NCI-H1092 (cell line): ENCODE measurements around the gene GRIPAP1.
"Not testable (repeated sequence)": the region's sequence is repeated elsewhere in the genome, so short reads cannot be mapped to it uniquely, and the experiment has no call there.

Experiments
- DNase-seq: peaks from one replicate; lab custom pipeline; 2025; lab: John Stamatoyannopoulos, UW

GRIPAP1 gene

DNA sequence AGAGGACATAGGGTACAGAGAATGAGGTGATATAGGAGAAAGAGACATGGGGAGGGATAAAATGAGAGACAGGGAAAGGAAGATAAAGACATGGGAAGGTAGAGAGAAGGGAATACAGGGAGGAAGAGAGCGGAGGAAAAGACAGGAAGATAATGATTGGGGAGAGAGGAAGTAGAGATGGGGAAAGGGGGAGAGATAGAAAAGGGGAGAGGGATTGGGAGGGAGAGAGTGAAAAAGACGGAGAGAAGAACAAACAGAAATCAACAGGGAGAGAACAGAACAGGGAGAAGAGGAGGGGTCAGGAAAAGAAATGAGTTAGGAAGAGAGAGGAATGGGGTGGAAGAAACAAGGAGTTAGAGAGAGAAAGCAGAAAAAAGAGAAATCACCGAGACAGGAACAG lies 4.6 kb downstream of the GRIPAP1 start:
- no peak for DNase-seq

DNA sequence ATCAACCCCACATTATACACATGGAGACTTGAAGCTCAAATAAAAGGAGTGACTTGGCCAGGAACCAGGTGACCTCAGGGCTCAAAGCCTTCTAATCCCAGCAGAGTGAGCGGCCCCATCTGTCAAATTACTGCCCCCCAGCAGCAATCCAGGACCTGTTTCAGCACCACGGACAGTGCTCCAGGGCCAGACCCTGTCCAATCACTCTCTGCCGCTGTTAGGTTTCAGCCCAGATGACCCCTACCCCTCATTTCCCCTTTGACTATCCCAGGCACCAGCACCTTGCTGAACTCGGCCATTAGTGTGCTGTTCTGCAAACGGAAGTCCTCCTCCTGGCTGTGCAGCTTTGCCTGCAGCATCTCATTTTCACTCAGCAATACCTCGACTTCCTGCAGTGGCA lies 5.1 kb downstream of the GRIPAP1 start:
- no peak for DNase-seq

DNA sequence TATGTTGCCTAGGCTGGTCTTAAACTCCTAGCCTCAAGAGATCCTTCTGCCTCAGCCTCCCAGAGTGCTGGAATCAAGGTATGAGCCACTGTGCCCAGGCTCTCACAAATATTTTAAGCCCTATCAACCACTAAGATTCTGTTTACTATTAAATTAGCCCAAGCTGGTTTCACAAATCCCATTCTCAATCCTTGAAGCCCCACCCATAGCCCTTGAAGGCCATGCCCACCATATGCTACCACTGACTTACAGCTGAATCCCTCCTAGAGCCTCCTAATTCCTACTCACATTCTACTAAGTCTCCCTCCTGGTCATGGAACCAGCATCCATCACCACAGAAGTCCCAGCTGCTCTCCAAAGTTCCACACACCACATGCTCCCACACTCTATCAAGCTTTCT lies 9.7 kb downstream of the GRIPAP1 start:
- no peak for DNase-seq

DNA sequence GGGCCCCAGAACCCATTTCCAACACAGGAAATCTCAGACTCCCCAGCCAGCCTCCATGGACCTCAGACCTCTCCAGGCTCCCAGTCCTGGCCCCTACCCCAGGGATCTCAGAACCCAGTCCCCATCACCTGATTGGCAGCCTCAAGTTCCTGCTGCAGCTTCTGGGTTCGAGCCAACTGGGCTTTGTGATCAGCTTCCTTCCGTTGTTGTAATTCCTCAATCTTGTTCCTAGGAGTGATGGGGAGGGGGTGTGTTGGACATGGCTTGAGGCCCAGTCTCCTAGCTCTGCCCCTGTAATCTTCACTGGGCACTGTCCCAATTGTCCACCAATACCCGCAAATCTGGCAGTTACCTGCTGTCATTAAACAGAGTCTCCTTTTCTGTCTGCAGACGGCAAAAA lies 12.6 kb downstream of the GRIPAP1 start:
- DNase-seq: no peak

DNA sequence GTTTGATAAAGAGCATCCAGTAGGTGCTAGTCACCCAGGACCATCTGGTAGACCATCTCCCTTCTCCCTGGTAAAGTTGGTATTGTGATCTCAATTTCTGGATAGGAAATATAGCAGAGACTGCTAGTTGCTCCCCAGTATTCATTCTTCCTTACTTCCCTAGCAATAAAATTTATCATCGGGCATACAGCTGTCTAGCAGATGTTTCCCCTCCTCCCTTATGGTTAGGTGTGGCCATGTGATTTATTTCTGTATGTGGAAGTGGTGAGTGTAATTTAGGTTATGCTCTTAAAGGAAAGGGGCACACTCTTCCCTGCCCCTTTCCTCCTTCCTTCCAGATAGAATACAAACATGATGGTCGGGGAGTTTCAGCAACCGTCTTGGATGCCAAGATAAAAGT lies 18.2 kb downstream of the GRIPAP1 start:
- DNase-seq: no peak

DNA sequence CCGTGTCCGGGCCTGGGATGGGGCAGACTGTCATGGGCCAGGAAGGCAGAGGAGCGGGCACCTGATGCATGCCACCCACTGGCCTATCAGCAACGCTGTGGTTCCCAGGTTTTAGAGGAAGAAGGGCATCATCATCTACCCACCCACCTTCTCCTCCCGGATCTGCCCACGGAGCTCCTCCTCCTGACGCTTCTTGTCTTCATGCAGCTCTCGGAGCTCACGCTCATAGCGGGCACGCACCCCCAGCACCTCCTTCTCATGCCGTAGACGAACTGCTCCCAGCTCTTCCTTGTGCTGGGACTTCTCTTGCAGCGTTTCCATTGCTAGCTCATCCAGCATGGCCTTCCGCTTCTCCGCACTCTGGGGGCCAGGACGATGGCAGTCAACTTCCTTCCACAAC lies 19.0 kb downstream of the GRIPAP1 start:
- DNase-seq: no peak

DNA sequence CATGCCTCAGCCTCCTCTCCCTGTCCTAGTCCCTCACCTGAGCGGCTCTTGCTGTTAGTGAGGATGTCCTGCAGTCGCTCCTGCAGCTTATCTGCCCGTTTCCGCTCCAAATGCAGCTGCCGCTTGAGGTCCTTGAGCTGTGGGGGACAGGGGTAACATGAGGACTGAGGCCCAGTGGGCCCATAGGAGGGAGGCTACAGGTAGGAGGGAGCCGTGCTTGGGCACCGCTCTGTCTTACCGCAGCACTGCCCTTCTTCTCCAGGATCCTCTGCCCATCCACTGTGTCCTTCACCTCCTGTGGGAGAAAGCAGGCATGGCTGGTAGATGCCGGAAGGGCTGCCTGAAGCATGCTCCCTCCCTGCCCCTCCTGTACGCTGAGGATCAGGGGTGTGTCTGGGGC lies 20.9 kb downstream of the GRIPAP1 start:
- DNase-seq: no peak

DNA sequence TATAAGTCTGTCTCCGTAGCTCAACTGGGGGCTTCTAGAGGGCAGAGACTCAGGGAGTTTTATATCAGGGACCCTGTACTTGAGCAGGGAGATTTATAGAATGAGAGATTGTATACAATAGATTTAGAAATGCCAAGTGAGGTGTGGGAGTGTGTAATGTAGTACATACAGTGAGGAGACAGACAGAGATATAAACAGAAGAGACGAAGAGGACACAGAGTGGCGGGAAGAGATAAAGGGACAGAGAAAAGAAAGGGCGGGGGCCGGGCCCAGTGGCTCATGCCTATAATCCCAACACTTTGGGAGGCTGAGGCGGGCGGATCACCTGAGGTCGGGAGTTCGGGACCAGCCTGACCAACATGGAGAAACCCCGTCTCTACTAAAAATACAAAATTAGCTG lies 21.7 kb downstream of the GRIPAP1 start:
- DNase-seq: not testable (repeated sequence)

DNA sequence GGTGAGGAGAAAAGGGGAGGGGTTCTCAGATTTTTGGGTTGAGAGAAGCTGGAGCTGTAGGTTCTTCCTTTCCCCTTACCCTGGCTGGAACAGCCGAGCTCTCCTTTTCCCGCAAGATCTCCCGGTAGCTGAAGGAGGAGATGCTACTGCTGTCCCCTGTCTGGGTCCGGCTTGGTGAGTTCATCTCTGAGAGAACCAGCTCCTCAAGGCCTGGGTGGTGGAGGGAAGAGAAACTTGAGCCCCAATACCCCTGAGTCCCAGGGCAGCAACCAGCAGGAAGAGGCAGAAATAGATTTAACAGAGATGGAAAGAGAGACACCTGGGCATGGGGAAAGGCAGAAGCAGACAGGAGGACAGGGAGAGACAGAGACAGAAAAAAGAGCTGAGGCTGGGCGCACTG lies 23.8 kb downstream of the GRIPAP1 start:
- no peak for DNase-seq

DNA sequence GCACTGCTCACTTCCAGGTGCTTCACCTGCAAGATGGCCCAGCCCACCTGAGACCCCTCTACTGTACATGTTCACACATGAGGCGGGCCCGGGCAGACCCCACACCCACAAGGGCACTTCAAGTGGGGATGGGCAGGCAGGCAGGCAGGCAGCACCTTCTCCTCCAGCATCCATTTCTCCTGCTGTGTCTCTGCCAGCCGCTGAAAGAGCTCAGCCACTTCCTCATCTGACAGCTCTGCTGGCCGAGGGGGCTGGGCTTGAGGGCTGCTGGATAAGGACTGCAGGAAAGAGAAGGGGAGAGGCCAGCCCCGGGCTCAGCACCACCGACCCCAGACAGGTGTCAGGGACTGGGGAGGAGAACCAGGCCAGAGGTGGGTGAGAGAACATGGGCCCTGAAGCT lies 26.0 kb downstream of the GRIPAP1 start:
- no peak for DNase-seq

DNA sequence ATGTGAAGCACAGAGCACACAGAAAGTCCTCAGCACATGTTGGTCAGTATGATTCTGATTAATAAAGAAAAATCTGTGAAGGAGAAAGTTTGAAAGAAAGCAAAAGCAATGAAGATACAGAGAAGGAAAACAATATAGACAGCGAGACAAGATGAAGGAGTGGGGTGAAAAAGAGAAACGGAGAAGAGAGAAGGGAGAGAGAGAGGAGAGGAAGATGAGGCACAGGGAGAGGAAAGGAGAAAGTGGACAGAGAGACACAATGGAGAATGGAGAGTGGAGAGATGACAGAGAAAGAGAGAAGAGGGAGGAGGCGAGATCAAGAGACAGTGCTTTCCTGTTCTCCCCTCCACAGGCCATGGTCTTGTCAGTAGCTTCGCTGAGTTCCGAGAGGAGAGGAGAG lies 26.5 kb downstream of the GRIPAP1 start:
- no peak for DNase-seq

DNA sequence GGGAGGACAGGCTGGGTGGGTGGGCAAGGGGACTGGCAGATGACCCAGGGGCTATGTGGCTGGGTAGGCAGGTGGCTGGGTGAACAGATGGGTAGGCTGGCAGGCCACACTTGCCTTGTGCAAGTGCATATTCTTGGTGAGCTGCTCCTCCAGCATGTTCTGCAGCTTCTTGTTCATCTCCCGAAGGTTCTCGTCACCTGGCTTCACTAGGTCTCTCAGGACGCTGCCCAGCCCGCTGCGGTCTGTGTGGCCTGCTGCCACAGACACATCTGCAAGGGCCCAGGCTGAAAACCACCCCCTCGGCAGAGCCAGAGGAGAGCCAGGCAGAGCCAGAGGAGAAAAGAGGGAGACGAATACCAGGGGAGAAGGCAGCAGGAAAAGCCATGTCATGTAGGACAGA lies 27.0 kb downstream of the GRIPAP1 start:
- no peak for DNase-seq

DNA sequence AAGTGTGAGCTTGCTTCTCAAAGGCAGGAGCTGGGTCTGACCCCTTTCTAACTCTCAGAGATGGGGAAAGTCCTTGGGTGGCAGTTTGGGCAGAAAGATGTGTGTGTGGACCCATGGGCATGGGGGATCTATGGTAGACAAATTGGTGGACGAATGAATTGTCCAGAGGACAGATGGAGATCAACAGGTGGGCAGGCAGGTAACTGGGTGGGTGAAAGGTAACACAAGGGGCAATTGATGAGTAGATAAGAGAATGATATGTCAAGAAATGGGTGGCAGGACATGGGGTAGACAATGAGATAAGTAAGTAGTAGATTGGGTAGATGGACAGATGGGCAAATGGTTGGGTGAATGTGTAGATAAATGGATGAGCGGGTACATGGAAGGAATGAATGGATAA lies 27.5 kb downstream of the GRIPAP1 start:
- no peak for DNase-seq

DNA sequence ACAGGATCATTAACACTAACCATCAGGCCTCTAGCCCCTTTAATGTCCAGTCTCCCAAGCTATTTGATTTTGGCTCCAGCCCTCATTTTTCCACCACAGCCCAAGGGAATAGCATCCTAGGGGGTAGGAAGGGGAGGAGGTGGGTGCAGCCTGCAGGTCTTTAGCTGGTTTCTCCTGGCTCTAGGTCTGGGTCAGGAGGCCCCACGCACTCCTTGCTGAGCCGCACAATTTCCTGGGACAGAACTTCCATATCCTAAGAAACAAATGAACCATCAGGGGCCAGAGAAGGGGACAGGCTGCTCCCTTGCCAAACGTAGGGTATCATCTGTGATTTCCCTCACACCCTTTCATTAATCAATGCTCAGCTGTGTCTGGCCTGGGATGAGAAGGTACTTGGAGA lies 28.0 kb downstream of the GRIPAP1 start:
- no peak for DNase-seq

DNA sequence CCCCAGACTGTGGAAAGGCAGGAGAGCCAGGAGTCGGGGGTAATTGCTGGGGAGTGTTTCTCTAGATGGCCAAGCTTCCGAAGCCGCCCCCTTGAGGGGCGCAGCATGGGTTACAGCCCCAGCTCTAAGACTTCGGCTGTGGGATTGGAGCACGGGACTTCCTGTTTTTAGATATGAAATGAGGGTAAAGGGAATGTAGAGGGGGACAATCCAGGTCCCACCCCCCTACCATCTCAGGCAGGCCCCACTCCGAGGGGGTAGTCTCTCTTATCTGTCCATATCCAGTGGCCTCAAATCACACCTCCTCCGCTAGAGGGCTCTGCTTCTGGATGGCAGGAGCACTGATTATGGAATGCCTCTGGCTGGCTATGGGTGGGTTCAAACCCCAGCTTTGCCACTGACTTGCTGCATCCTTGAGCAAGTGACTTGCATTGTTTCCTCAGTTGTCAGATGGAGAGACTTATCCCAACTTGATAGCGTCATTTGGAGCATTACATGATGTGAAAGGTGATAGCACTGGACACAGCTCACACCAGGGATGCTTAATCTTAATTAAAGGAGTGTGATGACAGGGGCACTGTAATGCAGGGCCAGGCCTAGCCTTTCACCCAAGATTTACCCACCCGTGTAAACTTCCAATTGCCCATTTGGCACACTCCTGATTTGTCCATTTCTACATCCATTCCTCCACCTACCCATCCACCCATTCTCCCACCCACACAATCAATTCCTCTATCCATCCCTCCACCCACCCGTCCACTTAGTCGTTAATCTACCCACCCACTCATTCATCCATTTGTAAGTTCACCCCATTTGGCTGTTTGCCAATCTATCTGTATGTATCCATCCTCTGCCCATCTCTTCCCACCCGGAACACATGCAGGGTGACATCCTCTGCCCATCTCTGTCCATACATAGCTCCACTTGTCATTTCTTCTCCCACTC lies 29.6 kb downstream of the GRIPAP1 start:
- DNase-seq: peak; percentile 7

DNA sequence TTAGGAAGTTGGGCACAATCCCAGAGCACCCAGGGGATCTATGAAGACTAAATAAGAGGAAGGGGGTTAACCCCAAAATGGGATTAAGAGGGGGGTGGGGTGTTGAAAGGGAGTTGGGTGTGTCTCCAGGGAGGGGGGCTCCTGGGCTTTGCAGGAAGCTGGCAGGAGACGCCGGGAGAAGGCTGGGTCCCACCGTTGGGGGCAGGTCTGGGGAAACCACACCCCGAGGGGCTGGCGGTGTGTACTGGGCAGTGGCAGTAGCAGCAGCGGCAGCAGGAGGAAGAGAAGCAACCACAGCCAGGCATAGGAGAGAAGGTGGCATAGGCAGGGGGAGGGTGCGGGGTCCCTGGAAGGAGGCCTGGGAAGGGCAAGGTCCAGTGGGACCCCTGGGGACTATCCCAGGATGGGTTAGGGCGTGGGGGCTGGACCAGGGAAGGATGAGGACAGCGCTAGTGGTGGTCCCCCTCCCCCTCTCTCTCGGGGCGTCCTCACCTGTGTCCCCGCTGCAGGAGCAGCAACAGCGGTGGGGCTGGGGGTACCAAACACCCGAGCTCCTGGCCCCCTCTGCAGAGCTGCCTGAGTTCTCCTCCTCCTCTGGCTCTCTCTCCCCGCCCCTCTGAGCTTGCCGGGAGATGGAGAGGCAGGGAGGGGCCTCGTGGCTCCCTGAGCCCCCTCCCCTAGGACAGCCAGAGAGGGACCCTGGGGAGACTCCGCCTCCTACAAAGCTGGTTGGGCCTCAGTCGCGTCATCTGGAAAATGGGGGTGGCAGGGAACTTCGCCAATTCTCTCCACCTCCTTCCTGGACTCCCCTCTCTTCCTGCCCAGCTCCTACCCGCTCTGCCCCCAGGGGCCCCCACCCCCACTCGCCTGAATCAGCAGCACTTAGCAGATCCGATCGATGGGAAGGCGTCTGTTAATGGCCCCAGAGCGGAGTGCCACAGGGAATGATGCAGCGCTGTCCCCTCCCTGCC lies 30.5 kb downstream of the GRIPAP1 start, which contains the start of gene KCND1:
Gene KCND1, minus strand, starts transcription at position 596 of the 971 bp plus-strand sequence. CDS start 1,573 bp downstream, outside the sequence.
- peak; percentile 47 for DNase-seq

DNA sequence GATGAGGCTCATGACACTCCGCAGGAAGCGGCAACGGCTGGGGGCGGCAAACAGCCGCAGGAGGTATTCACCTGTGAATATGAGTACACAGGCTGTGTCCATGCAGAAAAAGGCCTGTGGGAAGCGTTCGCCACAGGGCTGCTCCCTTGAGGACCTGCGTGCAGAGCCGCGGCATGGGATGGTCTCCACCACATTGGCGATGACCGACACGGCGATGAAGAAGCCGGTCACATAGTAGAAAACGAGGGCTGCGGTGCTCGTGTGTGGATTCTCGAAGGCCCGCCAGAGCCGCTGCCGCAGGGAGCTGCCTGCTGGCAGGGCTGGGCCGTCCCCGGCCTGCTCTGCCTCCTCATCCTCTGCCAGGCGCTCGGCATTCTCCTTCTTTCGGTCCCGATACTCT lies 32.6 kb downstream of the GRIPAP1 start:
- DNase-seq: no peak

DNA sequence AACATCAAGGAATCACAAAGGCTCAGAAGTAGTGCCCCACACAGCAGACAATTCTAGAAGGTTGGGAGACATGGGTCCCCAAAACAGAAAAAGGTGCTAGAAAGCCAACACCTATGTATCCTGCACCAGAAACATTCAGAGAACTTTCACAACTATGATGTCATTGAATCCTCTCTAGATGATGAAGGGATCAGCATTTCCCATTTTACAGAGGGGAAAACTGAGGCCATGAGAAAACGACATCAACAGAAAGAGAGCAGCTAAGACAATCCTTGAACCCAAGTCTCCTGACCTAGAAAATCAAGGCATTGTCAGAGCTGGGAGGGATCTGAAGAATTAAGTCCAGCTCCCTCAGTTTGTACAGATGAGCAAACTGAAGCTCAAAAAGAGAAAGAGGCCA lies 33.7 kb downstream of the GRIPAP1 start:
- DNase-seq: no peak

DNA sequence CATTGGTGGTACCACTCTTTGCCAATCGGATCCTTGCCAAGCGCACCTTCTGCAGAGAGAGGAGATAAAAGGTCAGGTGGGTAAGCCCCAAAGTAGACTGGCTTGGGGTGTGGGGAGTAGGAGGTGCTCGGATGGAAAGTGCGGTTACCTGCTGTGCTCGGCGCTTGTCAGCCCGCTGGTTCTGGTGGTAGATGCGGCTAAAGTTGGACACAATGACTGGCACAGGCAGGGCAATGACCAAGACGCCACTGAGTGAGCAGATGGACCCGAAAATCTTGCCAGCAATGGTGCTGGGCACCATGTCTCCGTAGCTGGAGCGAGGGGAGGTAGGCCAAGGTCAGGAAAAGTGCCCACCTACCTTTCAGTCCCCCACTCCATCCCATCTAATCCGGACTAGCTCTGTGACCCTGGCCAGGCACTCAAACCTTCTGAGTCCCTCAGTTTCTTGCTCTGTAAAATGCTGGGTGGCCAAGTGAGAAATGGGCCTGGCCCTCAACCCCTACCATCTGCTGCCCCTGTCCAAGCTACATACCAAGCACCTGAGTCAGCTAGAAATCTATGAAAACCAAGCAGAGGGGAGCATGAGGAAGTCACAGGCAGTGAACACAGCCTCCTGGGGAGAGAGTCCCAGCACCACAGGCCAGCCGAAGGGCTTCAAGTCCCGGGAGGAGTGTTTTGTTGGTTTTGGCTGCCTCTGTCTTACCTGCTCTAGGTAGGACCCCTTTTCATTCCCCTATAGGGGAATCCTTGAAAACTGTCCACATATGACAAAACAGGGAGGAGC lies 35.1 kb downstream of the GRIPAP1 start:
- DNase-seq: no peak

DNA sequence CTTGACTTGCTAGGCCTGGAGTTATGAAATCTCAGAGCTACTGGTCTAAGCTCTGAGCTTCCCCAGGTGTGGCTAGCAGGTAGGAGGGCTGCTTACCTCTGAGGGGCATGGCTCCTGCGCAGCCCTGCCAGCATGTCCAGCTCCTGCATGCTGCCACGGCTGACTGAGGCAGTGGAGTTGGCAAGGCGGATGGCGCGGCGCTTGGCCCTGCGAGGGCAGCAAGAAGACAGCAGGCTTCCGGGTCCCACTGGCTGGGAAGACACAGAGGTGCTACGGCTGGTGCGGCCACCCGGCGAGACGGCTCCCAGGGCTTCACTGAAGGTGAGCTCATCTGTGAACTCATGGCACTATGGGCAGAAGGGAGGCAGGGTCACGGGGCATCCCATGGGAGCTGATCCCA lies 36.1 kb downstream of the GRIPAP1 start:
- DNase-seq: no peak

DNA sequence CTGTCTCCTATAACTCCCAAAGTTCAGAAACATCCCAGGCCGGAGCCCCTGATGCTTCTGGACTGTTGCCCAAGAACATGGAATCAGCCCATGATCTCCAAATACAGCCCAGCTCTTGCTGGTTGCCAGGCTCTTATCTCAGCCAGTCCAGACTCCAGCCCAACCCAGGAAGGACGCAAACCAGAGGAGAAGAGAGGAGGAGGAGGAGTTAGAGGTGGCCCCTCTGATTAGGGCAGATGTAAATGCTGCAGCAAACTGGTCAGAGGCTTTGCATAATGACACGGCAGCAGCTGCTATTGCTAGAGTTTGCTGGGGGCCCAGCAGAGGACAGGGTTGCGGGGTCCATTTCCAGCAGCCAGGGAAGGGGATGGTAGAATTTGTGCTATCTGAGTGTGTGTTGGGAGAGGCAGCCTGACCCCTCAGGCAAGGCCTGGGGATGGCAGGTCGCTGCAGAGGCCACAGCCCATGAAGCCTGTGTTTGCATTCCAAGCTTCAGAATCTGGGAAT lies 40.4 kb downstream of the GRIPAP1 start:
- no peak for DNase-seq

DNA sequence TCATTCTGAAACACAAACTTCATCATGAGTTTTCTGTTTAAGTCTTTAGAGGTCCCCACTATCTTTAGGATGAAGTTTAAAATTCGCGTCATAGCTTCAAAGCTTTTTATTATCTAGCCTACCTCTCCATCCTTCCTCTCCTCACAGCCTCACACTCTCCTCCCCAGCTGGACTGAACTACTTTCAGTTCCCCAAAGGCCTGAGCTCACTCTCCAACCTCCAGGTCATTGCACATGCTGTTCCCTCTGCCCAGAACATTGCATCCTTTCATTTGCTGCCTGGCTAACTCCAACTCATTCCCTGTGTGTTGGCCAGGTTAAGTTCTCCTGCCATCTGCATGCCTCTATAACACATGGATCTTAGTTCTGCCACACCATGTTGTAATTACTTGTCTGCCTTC lies 41.8 kb downstream of the GRIPAP1 start:
- DNase-seq: no peak
